Measurements from ENCODE around the gene FAM13A.

DNA sequence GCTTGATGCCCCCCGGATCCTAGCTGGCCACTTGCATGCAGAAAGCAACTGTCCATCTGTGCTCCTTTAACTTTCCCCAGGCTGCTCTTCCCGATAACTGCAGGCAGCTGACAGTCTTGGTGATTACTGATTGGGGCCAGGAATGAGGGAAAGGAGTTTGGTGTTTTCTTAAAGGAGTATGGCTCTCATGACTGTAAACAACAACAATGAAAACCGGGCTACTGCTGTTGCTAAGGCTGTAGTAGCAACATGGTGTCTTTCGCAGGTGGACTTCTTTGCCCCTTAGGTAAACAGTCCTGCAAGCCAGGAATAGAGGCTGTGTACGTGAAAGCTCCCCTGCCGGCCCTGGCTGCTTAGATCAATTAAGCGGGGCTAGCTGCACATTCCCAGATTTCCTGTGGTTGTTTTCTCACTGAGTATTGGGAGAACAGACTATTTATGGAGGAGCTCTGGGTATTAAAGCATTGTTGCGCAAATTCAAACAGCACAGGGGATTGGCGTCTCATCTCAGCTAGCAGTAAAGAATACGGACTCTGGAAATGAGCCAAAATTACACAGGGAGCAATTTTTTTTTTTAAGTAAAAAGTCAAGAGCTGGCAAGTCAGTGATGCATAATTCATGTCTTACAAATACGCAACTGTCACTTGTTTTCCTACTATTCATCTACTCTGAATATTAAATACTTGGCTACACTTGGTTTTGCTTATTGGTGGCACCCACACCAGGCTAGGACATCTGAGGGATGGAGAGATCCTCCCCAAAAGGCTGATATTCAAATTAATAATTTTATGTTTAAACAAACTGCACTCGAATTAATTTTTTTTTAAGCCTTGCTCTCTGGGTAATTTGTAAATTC is 297.7 kb downstream of the FAM13A start:
- TF ChIP-seq TAF1 (IDR thresholded peaks at IDR 0.05; ENCODE audit: low read depth, low read length) (no peak), SPI1 (IDR thresholded peaks at IDR 0.05; ENCODE audit: low read depth, low read length) (no peak), POLR2A (IDR thresholded peaks at IDR 0.05; ENCODE audit: low read depth, low read length) (no peak), POLR2AphosphoS5 (IDR thresholded peaks at IDR 0.05; ENCODE audit: low read depth, low read length) (no peak), PAX5 (IDR thresholded peaks at IDR 0.05; ENCODE audit: insufficient read depth, low read length, severe bottlenecking) (no peak)

Data from GM12891 (cell line).